Breast epithelium (tissue), 3 donors: ENCODE results near the gene TPSG1.
"Not testable (repeated sequence)": the region's sequence is repeated elsewhere in the genome, so short reads cannot be mapped to it uniquely, and the experiment has no call there.

Experiments used
- POLR2A ChIP-seq: fragments of 450-650 bp; IDR thresholded peaks from one replicate; pipeline ENCODE4 v1.6.1; 2016; ENCODE audit warnings: antibody characterized with exemption, mild to moderate bottlenecking, moderate library complexity
- POLR2AphosphoS5 ChIP-seq, 3 donors: sonication (generic); formaldehyde crosslinking; IDR thresholded peaks; one replicate each; pipeline ENCODE4 v1.6.1; 2017; ENCODE audit warnings: antibody characterized with exemption in 3 of 3
- TF ChIP-seq, protein P1 (sequence below), 3 donors: fragments of 450-650 bp; IDR thresholded peaks; one replicate each; pipeline ENCODE4 v1.5.1; 2016 to 2017; ENCODE audit warnings: antibody characterized with exemption in 3 of 3, mild to moderate bottlenecking in 3 of 3, moderate library complexity in 3 of 3

DNA sequence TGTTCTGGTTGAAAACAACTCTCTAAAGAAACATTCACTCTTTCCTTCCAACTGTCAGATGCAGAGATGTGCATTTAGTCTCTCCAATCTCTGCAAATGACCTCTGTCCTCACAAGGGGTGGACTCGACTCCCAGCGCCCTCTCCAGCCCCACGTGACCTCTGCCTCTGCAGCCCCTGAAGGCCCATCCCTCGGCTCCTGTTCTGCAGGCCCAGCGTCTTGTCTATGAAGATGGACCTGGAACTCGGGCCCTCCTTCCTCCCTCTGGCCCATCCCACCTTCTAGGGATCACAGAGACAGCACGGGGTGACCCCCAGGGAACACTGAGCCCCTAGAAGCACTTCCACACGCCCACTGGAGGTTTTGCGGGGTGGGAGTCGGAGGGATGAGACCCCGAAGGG lies 18.3 kb upstream of the TPSG1 start:
- TF ChIP-seq POLR2A; POLR2AphosphoS5 (IDR thresholded peaks at IDR 0.05): not testable (repeated sequence)
- TF ChIP-seq, protein P1, sequence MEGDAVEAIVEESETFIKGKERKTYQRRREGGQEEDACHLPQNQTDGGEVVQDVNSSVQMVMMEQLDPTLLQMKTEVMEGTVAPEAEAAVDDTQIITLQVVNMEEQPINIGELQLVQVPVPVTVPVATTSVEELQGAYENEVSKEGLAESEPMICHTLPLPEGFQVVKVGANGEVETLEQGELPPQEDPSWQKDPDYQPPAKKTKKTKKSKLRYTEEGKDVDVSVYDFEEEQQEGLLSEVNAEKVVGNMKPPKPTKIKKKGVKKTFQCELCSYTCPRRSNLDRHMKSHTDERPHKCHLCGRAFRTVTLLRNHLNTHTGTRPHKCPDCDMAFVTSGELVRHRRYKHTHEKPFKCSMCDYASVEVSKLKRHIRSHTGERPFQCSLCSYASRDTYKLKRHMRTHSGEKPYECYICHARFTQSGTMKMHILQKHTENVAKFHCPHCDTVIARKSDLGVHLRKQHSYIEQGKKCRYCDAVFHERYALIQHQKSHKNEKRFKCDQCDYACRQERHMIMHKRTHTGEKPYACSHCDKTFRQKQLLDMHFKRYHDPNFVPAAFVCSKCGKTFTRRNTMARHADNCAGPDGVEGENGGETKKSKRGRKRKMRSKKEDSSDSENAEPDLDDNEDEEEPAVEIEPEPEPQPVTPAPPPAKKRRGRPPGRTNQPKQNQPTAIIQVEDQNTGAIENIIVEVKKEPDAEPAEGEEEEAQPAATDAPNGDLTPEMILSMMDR (IDR thresholded peaks at IDR 0.05), result not testable (repeated sequence)
